PC-3 (cell line): ENCODE data around the gene HBD.

Experiments
- EZH2 ChIP-seq: fragments of 300-600 bp; sonication (generic); IDR thresholded peaks from one replicate; pipeline ENCODE4 v1.6.1; 2017; ENCODE audit warnings: antibody characterized with exemption, mild to moderate bottlenecking, low read length; ENCODE audit not compliant: unreplicated experiment
- EZH2phosphoT487 ChIP-seq: fragments of 300-600 bp; sonication (generic); IDR thresholded peaks from 2 replicates; pipeline ENCODE4 v1.6.1; 2018; ENCODE audit warnings: mild to moderate bottlenecking, antibody characterized with exemption, low read length, borderline replicate concordance
- TF ChIP-seq, protein P1 (sequence below): fragments of 300-600 bp; sonication (generic); conservative IDR thresholded peaks from 2 replicates; pipeline ENCODE4 v1.5.1; 2017; ENCODE audit warnings: antibody characterized with exemption, low read depth, mild to moderate bottlenecking, low read length

DNA sequence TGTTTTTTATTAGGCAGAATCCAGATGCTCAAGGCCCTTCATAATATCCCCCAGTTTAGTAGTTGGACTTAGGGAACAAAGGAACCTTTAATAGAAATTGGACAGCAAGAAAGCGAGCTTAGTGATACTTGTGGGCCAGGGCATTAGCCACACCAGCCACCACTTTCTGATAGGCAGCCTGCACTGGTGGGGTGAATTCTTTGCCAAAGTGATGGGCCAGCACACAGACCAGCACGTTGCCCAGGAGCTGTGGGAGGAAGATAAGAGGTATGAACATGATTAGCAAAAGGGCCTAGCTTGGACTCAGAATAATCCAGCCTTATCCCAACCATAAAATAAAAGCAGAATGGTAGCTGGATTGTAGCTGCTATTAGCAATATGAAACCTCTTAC, 8.8 kb downstream of the HBD start:
- TF ChIP-seq, protein P1, sequence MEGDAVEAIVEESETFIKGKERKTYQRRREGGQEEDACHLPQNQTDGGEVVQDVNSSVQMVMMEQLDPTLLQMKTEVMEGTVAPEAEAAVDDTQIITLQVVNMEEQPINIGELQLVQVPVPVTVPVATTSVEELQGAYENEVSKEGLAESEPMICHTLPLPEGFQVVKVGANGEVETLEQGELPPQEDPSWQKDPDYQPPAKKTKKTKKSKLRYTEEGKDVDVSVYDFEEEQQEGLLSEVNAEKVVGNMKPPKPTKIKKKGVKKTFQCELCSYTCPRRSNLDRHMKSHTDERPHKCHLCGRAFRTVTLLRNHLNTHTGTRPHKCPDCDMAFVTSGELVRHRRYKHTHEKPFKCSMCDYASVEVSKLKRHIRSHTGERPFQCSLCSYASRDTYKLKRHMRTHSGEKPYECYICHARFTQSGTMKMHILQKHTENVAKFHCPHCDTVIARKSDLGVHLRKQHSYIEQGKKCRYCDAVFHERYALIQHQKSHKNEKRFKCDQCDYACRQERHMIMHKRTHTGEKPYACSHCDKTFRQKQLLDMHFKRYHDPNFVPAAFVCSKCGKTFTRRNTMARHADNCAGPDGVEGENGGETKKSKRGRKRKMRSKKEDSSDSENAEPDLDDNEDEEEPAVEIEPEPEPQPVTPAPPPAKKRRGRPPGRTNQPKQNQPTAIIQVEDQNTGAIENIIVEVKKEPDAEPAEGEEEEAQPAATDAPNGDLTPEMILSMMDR: no peak
- TF ChIP-seq EZH2 (no peak), EZH2phosphoT487 (no peak)
